GM20000 (cell line): ENCODE data around the gene HBA1.
"Not testable (repeated sequence)": the region's sequence is repeated elsewhere in the genome, so short reads cannot be mapped to it uniquely, and the experiment has no call there.

Source experiments
- DNase-seq: peaks from one replicate; pipeline ENCODE4 v3.0.0; 2012; ENCODE audit warnings: low spot score
- TF ChIP-seq, protein P1 (sequence below): IDR thresholded peaks from 2 replicates; pipeline ENCODE4 v1.5.1; 2012; ENCODE audit warnings: mild to moderate bottlenecking, control low read depth; ENCODE audit errors: extremely low read depth, missing control alignments

The HBA1 gene

DNA sequence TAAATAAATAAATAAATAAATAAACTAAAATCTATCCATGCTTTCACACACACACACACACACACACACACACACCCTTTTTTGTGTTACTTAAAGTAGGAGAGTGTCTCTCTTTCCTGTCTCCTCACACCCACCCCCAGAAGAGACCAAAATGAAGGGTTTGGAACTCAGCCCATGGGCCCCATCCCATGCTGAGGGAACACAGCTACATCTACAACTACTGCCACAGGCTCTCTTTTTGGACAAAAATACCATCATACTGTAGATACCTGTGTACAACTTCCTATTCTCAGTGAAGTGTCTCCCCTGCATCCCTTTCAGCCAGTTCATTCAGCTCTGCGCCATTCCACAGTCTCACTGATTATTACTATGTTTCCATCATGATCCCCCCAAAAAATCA lies 5.7 kb upstream of the HBA1 start:
- DNase-seq: no peak
- TF ChIP-seq, protein P1, sequence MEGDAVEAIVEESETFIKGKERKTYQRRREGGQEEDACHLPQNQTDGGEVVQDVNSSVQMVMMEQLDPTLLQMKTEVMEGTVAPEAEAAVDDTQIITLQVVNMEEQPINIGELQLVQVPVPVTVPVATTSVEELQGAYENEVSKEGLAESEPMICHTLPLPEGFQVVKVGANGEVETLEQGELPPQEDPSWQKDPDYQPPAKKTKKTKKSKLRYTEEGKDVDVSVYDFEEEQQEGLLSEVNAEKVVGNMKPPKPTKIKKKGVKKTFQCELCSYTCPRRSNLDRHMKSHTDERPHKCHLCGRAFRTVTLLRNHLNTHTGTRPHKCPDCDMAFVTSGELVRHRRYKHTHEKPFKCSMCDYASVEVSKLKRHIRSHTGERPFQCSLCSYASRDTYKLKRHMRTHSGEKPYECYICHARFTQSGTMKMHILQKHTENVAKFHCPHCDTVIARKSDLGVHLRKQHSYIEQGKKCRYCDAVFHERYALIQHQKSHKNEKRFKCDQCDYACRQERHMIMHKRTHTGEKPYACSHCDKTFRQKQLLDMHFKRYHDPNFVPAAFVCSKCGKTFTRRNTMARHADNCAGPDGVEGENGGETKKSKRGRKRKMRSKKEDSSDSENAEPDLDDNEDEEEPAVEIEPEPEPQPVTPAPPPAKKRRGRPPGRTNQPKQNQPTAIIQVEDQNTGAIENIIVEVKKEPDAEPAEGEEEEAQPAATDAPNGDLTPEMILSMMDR: no peak

DNA sequence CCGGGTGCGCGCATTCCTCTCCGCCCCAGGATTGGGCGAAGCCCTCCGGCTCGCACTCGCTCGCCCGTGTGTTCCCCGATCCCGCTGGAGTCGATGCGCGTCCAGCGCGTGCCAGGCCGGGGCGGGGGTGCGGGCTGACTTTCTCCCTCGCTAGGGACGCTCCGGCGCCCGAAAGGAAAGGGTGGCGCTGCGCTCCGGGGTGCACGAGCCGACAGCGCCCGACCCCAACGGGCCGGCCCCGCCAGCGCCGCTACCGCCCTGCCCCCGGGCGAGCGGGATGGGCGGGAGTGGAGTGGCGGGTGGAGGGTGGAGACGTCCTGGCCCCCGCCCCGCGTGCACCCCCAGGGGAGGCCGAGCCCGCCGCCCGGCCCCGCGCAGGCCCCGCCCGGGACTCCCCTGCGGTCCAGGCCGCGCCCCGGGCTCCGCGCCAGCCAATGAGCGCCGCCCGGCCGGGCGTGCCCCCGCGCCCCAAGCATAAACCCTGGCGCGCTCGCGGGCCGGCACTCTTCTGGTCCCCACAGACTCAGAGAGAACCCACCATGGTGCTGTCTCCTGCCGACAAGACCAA lies 4.0 kb upstream of the HBA1 start, which contains the start of gene HBA2:
Gene HBA2, plus strand, starts transcription at position 503 of the 568 bp plus-strand sequence. Its CDS starts 37 bp downstream, at position 540.
- not testable (repeated sequence) for DNase-seq

- not testable (repeated sequence) for DNase-seq
These were observed 3.1 kb upstream of the HBA1 start for GRCh38 chr16:173211-173854.

DNA sequence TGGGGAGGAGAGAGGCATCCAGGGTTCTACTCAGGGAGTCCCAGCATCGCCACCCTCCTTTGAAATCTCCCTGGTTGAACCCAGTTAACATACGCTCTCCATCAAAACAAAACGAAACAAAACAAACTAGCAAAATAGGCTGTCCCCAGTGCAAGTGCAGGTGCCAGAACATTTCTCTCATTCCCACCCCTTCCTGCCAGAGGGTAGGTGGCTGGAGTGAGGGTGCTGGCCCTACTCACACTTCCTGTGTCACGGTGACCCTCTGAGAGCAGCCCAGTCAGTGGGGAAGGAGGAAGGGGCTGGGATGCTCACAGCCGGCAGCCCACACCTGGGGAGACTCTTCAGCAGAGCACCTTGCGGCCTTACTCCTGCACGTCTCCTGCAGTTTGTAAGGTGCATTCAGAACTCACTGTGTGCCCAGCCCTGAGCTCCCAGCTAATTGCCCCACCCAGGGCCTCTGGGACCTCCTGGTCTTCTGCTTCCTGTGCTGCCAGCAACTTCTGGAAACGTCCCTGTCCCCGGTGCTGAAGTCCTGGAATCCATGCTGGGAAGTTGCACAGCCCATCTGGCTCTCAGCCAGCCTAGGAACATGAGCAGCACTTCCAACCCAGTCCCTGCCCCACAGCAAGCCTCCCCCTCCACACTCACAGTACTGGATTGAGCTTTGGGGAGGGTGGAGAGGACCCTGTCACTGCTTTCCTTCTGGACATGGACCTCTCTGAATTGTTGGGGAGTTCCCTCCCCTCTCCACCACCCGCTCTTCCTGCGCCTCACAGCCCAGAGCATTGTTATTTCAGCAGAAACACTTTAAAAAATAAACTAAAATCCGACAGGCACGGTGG lies 2.3 kb upstream of the HBA1 start:
- not testable (repeated sequence) for DNase-seq

DNA sequence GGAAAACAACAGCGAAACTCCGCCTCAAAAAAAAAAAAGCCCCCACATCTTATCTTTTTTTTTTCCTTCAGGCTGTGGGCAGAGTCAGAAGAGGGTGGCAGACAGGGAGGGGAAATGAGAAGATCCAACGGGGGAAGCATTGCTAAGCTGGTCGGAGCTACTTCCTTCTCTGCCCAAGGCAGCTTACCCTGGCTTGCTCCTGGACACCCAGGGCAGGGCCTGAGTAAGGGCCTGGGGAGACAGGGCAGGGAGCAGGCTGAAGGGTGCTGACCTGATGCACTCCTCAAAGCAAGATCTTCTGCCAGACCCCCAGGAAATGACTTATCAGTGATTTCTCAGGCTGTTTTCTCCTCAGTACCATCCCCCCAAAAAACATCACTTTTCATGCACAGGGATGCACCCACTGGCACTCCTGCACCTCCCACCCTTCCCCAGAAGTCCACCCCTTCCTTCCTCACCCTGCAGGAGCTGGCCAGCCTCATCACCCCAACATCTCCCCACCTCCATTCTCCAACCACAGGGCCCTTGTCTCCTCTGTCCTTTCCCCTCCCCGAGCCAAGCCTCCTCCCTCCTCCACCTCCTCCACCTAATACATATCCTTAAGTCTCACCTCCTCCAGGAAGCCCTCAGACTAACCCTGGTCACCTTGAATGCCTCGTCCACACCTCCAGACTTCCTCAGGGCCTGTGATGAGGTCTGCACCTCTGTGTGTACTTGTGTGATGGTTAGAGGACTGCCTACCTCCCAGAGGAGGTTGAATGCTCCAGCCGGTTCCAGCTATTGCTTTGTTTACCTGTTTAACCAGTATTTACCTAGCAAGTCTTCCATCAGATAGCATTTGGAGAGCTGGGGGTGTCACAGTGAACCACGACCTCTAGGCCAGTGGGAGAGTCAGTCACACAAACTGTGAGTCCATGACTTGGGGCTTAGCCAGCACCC lies 1.2 kb upstream of the HBA1 start:
- TF ChIP-seq, protein P1: no peak
- DNase-seq: no peak

- DNase-seq: not testable (repeated sequence)
These were observed 474 bp upstream of the HBA1 start for GRCh38 chr16:176006-176405.

- TF ChIP-seq, protein P1: no peak
- DNase-seq: no peak
These were observed 928 bp downstream of the HBA1 start for GRCh38 chr16:177394-177822.

DNA sequence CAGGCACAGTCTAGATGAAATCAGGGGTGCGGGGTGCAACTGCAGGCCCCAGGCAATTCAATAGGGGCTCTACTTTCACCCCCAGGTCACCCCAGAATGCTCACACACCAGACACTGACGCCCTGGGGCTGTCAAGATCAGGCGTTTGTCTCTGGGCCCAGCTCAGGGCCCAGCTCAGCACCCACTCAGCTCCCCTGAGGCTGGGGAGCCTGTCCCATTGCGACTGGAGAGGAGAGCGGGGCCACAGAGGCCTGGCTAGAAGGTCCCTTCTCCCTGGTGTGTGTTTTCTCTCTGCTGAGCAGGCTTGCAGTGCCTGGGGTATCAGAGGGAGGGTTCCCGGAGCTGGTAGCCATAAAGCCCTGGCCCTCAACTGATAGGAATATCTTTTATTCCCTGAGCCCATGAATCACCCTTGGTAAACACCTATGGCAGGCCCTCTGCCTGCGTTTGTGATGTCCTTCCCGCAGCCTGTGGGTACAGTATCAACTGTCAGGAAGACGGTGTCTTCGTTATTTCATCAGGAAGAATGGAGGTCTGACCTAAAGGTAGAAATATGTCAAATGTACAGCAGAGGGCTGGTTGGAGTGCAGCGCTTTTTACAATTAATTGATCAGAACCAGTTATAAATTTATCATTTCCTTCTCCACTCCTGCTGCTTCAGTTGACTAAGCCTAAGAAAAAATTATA lies 1.6 kb downstream of the HBA1 start:
- no peak for DNase-seq
- TF ChIP-seq, protein P1: no peak

- TF ChIP-seq, protein P1: no peak
- DNase-seq: no peak
These were observed 2.2 kb downstream of the HBA1 start for GRCh38 chr16:178668-179015.
